CD4-positive, CD25-positive, alpha-beta regulatory T cell (primary cell): ENCODE data around the gene PRICKLE4. TPM values are rescaled to one million over a fixed set of nuclear protein-coding genes. Genes with fewer than 3 reads are reported as not detected.

Experiments used
- ATAC-seq, 2 donors: fragments of 150-1000 bp; cut with Tn5 transposase; one replicate each; pipeline ENCODE4 v1.10.0; 2021; ENCODE audit warnings: low read depth in 2 of 2, moderate number of reproducible peaks in 2 of 2, moderate library complexity in 1 of 2
- DNase-seq, 3 donors: peaks; one replicate each; pipeline versions ENCODE4 v3.0.0 to v3.0.0-alpha.2; 2012 to 2022; ENCODE audit warnings: mixed read lengths in 1 of 3
- H3K27ac ChIP-seq: one replicate; pipeline ENCODE4 v1.7.0; 2013; ENCODE audit warnings: mild to moderate bottlenecking, low read length; ENCODE audit not compliant: insufficient read depth, poor library complexity, severe bottlenecking
- H3K27me3 ChIP-seq: one replicate; pipeline ENCODE4 v1.7.0; 2013; ENCODE audit warnings: low read length; ENCODE audit not compliant: control insufficient read depth, insufficient read depth
- H3K36me3 ChIP-seq: one replicate; pipeline ENCODE4 v1.7.0; 2013; ENCODE audit warnings: mild to moderate bottlenecking, low read length, moderate library complexity; ENCODE audit not compliant: control insufficient read depth, insufficient read depth
- H3K4me1 ChIP-seq: 2 replicates; pipeline ENCODE4 v1.7.0; 2013; ENCODE audit warnings: mild to moderate bottlenecking, low read length; ENCODE audit not compliant: insufficient read depth, control insufficient read depth, poor library complexity, severe bottlenecking
- H3K4me3 ChIP-seq: one replicate; pipeline ENCODE4 v1.7.0; 2013; ENCODE audit warnings: low read depth, mild to moderate bottlenecking, low read length, moderate library complexity
- H3K9me3 ChIP-seq, 2 experiments: 1 replicate in 1 of 2; 2 replicates in 1 of 2; pipeline ENCODE4 v1.7.0; 2013; ENCODE audit warnings: low read length in 2 of 2, mild to moderate bottlenecking in 1 of 2, moderate library complexity in 1 of 2; ENCODE audit not compliant: control insufficient read depth in 2 of 2
- H3K27ac Mint-ChIP-seq, 3 donors: one replicate each; pipeline ENCODE4 v1.8.0; 2020 to 2022; ENCODE audit warnings: mild to moderate bottlenecking in 3 of 3, mixed read lengths in 3 of 3, moderate library complexity in 2 of 3
- H3K27me3 Mint-ChIP-seq: one replicate; pipeline ENCODE4 v1.8.0; 2022; ENCODE audit warnings: mild to moderate bottlenecking, mixed read lengths
- H3K36me3 Mint-ChIP-seq: one replicate; pipeline ENCODE4 v1.8.0; 2020; ENCODE audit warnings: mixed read lengths
- H3K4me1 Mint-ChIP-seq, 4 donors: one replicate each; pipeline ENCODE4 v1.8.0; 2020 to 2022; ENCODE audit warnings: mixed read lengths in 4 of 4, mild to moderate bottlenecking in 1 of 4
- H3K4me3 Mint-ChIP-seq, 4 donors: one replicate each; pipeline ENCODE4 v1.8.0; 2020 to 2022; ENCODE audit warnings: mild to moderate bottlenecking in 4 of 4, mixed read lengths in 4 of 4, moderate library complexity in 3 of 4
- H3K9me3 Mint-ChIP-seq, 7 donors: one replicate each; pipeline ENCODE4 v1.8.0; 2020 to 2022; ENCODE audit warnings: mixed read lengths in 7 of 7, mild to moderate bottlenecking in 3 of 7, moderate library complexity in 2 of 7
- polyA plus RNA-seq, 4 donors: library from polyadenylated mRNA; unstranded; fragments of 300-500 nt; fragmentation: Illumina TruSeq; gene quantifications; one replicate each; pipeline ENCODE4 v1.2.3, GENCODE V29; 2021
- total RNA-seq: library from RNA; stranded (reverse); gene quantifications from one replicate; pipeline ENCODE4 v1.2.3, GENCODE V29; 2022

Gene PRICKLE4
- total and polyA plus RNA-seq, 5 donors from 2014 or later: not detected

DNA sequence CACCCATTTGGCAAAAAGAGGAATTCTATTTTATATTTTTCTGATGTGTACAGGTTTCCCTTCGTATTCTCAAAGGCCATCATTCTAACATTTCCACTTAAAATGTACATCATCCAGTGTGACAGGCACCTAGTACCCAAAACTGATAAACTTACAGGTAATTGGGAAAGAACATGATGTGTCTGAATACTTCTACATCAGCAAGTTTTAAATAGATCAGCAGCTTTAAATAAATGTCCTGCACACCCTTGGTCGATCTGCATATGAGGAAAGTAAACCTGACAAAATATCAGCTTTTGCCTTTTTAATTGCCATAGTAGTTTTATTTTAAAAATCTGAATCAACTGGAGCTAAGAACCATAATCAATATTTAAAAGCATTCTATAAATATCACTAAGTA is 33.4 kb downstream of the PRICKLE4 start:
- Histone ChIP-seq H3K27ac (no peak overlapping the region), H3K27me3 (no peaks in the 10 kb centered on the region), H3K4me3 (no peak overlapping the region), H3K4me1 (no peaks in the 10 kb centered on the region), H3K9me3 (no peaks in the 10 kb centered on the region), H3K36me3 (no peaks in the 10 kb centered on the region)
- DNase-seq (no peak), ATAC-seq (no peak)
- Mint-ChIP-seq H3K4me3 (no peak overlapping the region), H3K4me1 (peaks cover 0 to 4% (median 0%) of the 10 kb centered on the region in 4 donors), H3K27me3 (no peaks in the 10 kb centered on the region), H3K27ac (no peak overlapping the region), H3K9me3 (no peaks in the 10 kb centered on the region), H3K36me3 (no peaks in the 10 kb centered on the region)

DNA sequence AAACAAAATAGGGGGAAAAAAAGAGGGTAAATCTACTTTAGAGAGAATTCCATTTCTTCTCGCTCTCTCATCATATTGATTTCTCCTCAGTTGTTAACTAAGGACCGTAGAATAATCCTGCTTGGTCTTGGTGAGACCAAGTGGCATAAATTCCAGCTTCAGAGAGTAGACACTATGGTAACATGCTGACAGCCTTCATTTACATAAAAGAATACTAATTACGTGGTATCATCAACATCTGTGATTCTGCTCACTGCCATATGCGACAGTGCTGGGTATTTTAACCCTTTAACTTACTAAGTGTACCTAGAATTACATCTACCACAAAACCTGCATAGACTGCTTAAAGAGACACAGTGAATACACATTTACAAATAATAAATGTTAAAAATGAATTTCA is 34.0 kb downstream of the PRICKLE4 start:
- Histone ChIP-seq H3K4me3 (no peak overlapping the region), H3K36me3 (no peaks in the 10 kb centered on the region)
- no peaks in the 10 kb centered on the region for H3K27me3 Mint-ChIP-seq

DNA sequence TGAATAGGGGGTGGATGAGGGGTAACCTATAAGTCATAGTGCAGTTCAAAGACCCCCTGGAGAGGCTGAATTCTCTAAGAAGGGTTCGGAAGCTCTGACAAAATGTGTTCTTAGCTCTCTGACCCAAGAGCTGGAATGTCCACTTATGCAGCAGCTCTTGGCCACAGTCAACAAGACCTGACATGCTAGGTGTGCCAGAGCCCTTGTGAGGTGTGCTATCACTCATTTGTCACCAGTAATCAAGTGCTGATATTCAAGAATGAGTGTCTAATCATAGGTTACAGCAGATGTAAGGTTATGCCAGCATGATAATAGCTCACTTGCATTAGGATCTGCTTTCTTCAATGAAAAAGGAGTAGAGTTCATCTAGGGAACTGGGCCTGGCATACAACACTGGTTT is 35.0 kb downstream of the PRICKLE4 start:
- H3K36me3 Mint-ChIP-seq: no peaks in the 10 kb centered on the region
- no peak overlapping the region for H3K27ac Mint-ChIP-seq
- peaks cover 2% of the 10 kb centered on the region for H3K27me3 Mint-ChIP-seq
- DNase-seq: no peak
- Histone ChIP-seq H3K4me1 (no peaks in the 10 kb centered on the region), H3K27ac (no peak overlapping the region), H3K4me3 (no peak overlapping the region), H3K9me3 (no peaks in the 10 kb centered on the region), H3K27me3 (no peaks in the 10 kb centered on the region), H3K36me3 (no peaks in the 10 kb centered on the region)
- H3K4me1 Mint-ChIP-seq: peaks cover 0 to 4% (median 0%) of the 10 kb centered on the region in 4 donors
- H3K4me3 Mint-ChIP-seq: no peak overlapping the region
- no peaks in the 10 kb centered on the region for H3K9me3 Mint-ChIP-seq
- no peak for ATAC-seq

More for the DNA sequence above, 34.0 kb downstream of the PRICKLE4 start:
- Mint-ChIP-seq H3K36me3 (no peaks in the 10 kb centered on the region), H3K4me1 (peaks cover 0 to 4% (median 0%) of the 10 kb centered on the region in 4 donors), H3K27ac (no peak overlapping the region), H3K9me3 (no peaks in the 10 kb centered on the region), H3K4me3 (no peak overlapping the region)
- ATAC-seq (no peak), DNase-seq (no peak)
- Histone ChIP-seq H3K4me1 (no peaks in the 10 kb centered on the region), H3K27me3 (no peaks in the 10 kb centered on the region), H3K27ac (no peak overlapping the region), H3K9me3 (no peaks in the 10 kb centered on the region)

DNA sequence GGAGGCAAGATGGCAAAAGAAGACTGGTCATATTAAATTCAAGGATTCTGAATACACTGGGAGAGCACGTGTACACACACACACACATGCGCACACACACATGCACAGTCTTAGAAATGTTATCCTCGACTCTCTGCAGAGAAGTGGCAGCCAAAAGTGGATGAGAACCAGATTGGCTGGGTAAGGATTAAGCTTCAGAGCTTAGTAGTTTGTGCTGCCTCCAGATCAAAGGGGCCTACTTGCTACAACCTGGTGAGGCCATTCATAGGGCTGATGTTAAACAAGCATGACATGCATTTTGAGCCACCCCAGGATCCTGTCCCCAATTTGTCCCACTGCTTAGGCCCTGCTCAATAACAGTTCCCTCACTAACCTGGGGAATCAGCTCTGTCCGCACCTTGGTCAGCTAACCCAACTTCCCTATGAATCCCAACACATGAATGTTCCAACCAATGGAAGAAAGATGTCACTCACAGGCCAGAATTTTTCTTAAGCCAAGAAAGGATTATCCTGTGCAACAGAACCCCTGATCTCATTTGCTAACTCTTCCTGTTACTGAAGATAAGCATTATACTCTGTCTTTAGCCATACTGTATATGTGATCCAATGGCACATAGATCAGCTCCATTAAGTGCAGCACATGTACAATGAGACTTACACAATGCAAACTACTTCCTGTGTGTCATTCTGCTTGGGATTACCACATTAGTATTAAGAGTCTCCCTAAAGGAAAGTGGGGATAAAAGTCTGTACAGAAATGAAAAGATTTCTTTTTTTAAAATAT is 37.9 kb downstream of the PRICKLE4 start:
- no peak for ATAC-seq
- no peak overlapping the region for H3K4me3 ChIP-seq
- H3K27me3 Mint-ChIP-seq: peaks cover 4% of the 10 kb centered on the region
- H3K36me3 Mint-ChIP-seq: no peaks in the 10 kb centered on the region
- no peaks in the 10 kb centered on the region for H3K4me1 ChIP-seq
- no peak for DNase-seq
- no peak overlapping the region for H3K4me3 Mint-ChIP-seq
- no peaks in the 10 kb centered on the region for H3K9me3 ChIP-seq
- no peaks in the 10 kb centered on the region for H3K9me3 Mint-ChIP-seq
- H3K4me1 Mint-ChIP-seq: peaks cover 0 to 4% (median 0%) of the 10 kb centered on the region in 4 donors
- H3K27ac ChIP-seq: no peak overlapping the region
- no peaks in the 10 kb centered on the region for H3K27me3 ChIP-seq
- no peak overlapping the region for H3K27ac Mint-ChIP-seq
- H3K36me3 ChIP-seq: no peaks in the 10 kb centered on the region

DNA sequence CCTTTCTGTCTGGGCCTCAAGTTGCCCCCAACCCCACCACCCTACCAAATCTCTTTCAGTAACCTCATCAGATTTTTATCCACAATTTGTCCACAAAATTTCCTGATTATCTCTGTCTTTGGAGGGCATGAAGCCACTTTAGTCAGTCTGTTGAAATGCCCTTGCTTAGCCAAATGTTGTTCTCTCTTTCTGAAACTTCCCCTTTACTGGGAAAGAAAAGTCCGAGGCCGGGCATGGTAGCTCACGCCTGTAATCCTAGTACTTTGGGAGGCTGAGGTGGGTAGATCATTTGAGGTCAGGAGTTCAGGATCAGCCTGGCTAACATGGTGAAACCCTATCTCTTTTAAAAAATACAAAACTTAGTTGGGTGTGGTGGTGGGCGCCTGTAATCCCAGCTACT is 40.7 kb downstream of the PRICKLE4 start:
- peaks cover 4% of the 10 kb centered on the region for H3K27me3 Mint-ChIP-seq
- no peaks in the 10 kb centered on the region for H3K36me3 Mint-ChIP-seq
- Histone ChIP-seq H3K27me3 (no peaks in the 10 kb centered on the region), H3K4me1 (no peaks in the 10 kb centered on the region), H3K4me3 (no peak overlapping the region), H3K27ac (no peak overlapping the region), H3K36me3 (no peaks in the 10 kb centered on the region), H3K9me3 (no peaks in the 10 kb centered on the region)
- no peak for ATAC-seq
- DNase-seq: no peak
- no peak overlapping the region for H3K4me3 Mint-ChIP-seq
- H3K9me3 Mint-ChIP-seq: no peaks in the 10 kb centered on the region
- H3K27ac Mint-ChIP-seq: no peak overlapping the region
- no peaks in the 10 kb centered on the region for H3K4me1 Mint-ChIP-seq

DNA sequence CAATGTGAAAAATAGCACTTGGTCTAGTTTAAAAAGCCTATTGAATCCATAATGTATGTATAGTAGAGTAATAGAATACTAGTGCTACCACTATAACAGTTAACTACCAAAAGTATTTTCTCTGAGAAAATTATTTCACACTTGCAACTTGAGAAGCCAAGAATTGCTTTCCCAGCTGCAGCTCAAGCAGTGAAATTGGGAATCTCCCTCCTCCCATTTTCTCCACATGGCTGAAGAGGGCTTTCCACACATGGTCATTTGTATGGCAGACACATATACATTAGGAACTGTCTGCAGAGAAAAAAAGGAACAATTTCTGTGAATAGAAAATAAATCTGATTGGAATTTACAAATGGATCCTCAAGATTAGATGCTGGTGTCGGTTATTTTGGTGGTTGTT is 41.4 kb downstream of the PRICKLE4 start:
- H3K27ac Mint-ChIP-seq: no peak overlapping the region
- H3K27me3 ChIP-seq: no peaks in the 10 kb centered on the region
- no peaks in the 10 kb centered on the region for H3K9me3 Mint-ChIP-seq
- DNase-seq: no peak
- peaks cover 4% of the 10 kb centered on the region for H3K27me3 Mint-ChIP-seq
- H3K4me1 ChIP-seq: no peaks in the 10 kb centered on the region
- H3K27ac ChIP-seq: no peak overlapping the region
- no peaks in the 10 kb centered on the region for H3K9me3 ChIP-seq
- no peaks in the 10 kb centered on the region for H3K36me3 Mint-ChIP-seq
- no peak overlapping the region for H3K4me3 Mint-ChIP-seq
- ATAC-seq: no peak
- no peaks in the 10 kb centered on the region for H3K36me3 ChIP-seq
- H3K4me1 Mint-ChIP-seq: no peaks in the 10 kb centered on the region
- no peak overlapping the region for H3K4me3 ChIP-seq

DNA sequence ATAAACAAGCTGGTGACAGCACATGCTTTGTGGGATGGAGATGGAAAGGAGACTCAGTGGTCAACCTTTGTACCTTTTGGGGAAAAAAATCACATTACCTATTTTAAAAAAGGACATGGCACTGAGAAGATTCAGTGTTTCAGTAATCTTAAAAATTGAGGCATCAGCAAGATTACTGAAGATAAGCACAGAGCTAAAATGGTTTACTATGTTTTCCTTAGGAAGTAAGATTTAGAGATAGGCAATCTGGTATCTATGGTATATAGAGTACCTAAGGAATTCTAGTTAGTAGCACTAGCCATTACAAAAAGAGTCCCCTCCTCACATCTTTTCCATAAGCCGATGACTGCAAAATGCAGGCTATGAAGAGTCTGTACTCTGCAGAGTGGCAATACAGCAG is 42.6 kb downstream of the PRICKLE4 start:
- Histone ChIP-seq H3K9me3 (no peaks in the 10 kb centered on the region), H3K27me3 (no peaks in the 10 kb centered on the region), H3K4me3 (no peak overlapping the region), H3K27ac (no peak overlapping the region), H3K36me3 (no peaks in the 10 kb centered on the region), H3K4me1 (no peaks in the 10 kb centered on the region)
- DNase-seq (no peak), ATAC-seq (no peak)
- H3K4me1 Mint-ChIP-seq: no peaks in the 10 kb centered on the region
- no peak overlapping the region for H3K27ac Mint-ChIP-seq
- no peak overlapping the region for H3K4me3 Mint-ChIP-seq
- H3K27me3 Mint-ChIP-seq: peaks cover 4% of the 10 kb centered on the region
- no peaks in the 10 kb centered on the region for H3K36me3 Mint-ChIP-seq
- no peaks in the 10 kb centered on the region for H3K9me3 Mint-ChIP-seq
